Neuronal stem cell (in vitro differentiated cells): ENCODE measurements around the gene MXI1.

Source experiments
- DNase-seq: peaks from one replicate; pipeline ENCODE4 v3.0.0-alpha.2; 2013; ENCODE audit warnings: low spot score
- H2AFZ ChIP-seq: one replicate; pipeline ENCODE4 v1.6.1; 2013; ENCODE audit warnings: mild to moderate bottlenecking, low read length, inconsistent platforms
- H2AK5ac ChIP-seq: 2 replicates; pipeline ENCODE4 v1.6.1; 2013; ENCODE audit warnings: low read depth, mild to moderate bottlenecking, inconsistent platforms, low read length, moderate library complexity, mixed read lengths
- H2BK120ac ChIP-seq: 2 replicates; pipeline ENCODE4 v1.6.1; 2013; ENCODE audit warnings: low read depth, mild to moderate bottlenecking, inconsistent platforms, low read length, moderate library complexity, mixed read lengths
- H2BK12ac ChIP-seq: one replicate; pipeline ENCODE4 v1.6.1; 2013; ENCODE audit warnings: low read length, inconsistent platforms
- H2BK15ac ChIP-seq: 2 replicates; pipeline ENCODE4 v1.6.1; 2013; ENCODE audit warnings: mild to moderate bottlenecking, low read length, inconsistent platforms, mixed read lengths
- H2BK5ac ChIP-seq: one replicate; pipeline ENCODE4 v1.6.1; 2013; ENCODE audit warnings: inconsistent platforms, mild to moderate bottlenecking, low read length, moderate library complexity
- H3K14ac ChIP-seq: one replicate; pipeline ENCODE4 v1.6.1; 2013; ENCODE audit warnings: low read length, inconsistent platforms
- H3K18ac ChIP-seq: 2 replicates; pipeline ENCODE4 v1.6.1; 2013; ENCODE audit warnings: low read length, inconsistent platforms
- H3K23ac ChIP-seq: 2 replicates; pipeline ENCODE4 v1.6.1; 2013; ENCODE audit warnings: low read depth, mild to moderate bottlenecking, mixed read lengths, low read length, inconsistent platforms; ENCODE audit not compliant: poor library complexity
- H3K27ac ChIP-seq: replicated peaks from 3 replicates; pipeline ENCODE4 v1.5.1; 2013; ENCODE audit warnings: low read length, inconsistent platforms
- H3K27me3 ChIP-seq, 3 experiments: 2 replicates each; pipeline ENCODE4 v1.6.1; 2013; ENCODE audit warnings: low read length in 3 of 3, mild to moderate bottlenecking in 2 of 3, inconsistent platforms in 1 of 3, low read depth in 1 of 3, mixed read lengths in 1 of 3, moderate library complexity in 1 of 3; ENCODE audit not compliant: control insufficient read depth in 3 of 3, insufficient read depth in 3 of 3
- H3K36me3 ChIP-seq, 2 donors: replicated peaks in 1 of 2; 2 replicates each; pipeline ENCODE4 v1.6.1; 2013; ENCODE audit warnings: low read length in 2 of 2; ENCODE audit not compliant: control insufficient read depth in 2 of 2, insufficient read depth in 2 of 2
- H3K4ac ChIP-seq: 2 replicates; pipeline ENCODE4 v1.6.1; 2013; ENCODE audit warnings: inconsistent platforms, mild to moderate bottlenecking, low read length, moderate library complexity
- H3K4me1 ChIP-seq, 2 donors: 1 replicate in 1 of 2; 2 replicates in 1 of 2; pipeline ENCODE4 v1.6.1; 2013; ENCODE audit warnings: low read length in 2 of 2, low read depth in 1 of 2; ENCODE audit not compliant: control insufficient read depth in 2 of 2, insufficient read depth in 1 of 2
- H3K4me2 ChIP-seq: one replicate; pipeline ENCODE4 v1.6.1; 2013; ENCODE audit warnings: mild to moderate bottlenecking, low read length, inconsistent platforms; ENCODE audit not compliant: insufficient read depth, poor library complexity, severe bottlenecking
- H3K4me3 ChIP-seq, 2 donors: 2 replicates each; pipeline ENCODE4 v1.5.1; 2013; ENCODE audit warnings: low read length in 2 of 2, mild to moderate bottlenecking in 2 of 2, inconsistent platforms in 1 of 2, moderate library complexity in 1 of 2
- H3K79me1 ChIP-seq: one replicate; pipeline ENCODE4 v1.6.1; 2013; ENCODE audit warnings: low read depth, mild to moderate bottlenecking, inconsistent platforms, low read length, moderate library complexity
- H3K9ac ChIP-seq: one replicate; pipeline ENCODE4 v1.6.1; 2013; ENCODE audit warnings: mild to moderate bottlenecking, low read depth, low read length, inconsistent platforms; ENCODE audit not compliant: poor library complexity
- H3K9me3 ChIP-seq, 2 donors: replicated peaks in 1 of 2; 2 replicates each; pipeline versions ENCODE3 to v1.6.1; 2013; ENCODE audit warnings: low read length in 2 of 2, mild to moderate bottlenecking in 2 of 2, inconsistent platforms in 1 of 2, low read depth in 1 of 2, mixed read lengths in 1 of 2, moderate library complexity in 1 of 2; ENCODE audit not compliant: control insufficient read depth in 2 of 2, insufficient read depth in 1 of 2
- H4K8ac ChIP-seq: one replicate; pipeline ENCODE4 v1.6.1; 2013; ENCODE audit warnings: low read depth, mild to moderate bottlenecking, inconsistent platforms, low read length, moderate library complexity
- H4K91ac ChIP-seq: one replicate; pipeline ENCODE4 v1.6.1; 2013; ENCODE audit warnings: low read length, low read depth, mild to moderate bottlenecking, inconsistent platforms; ENCODE audit not compliant: poor library complexity
- WGBS, 2 donors: extraction: QIAGEN DNeasy Blood & Tissue Kit; methylation state at CpG; one replicate each; pipeline ENCODE4 v1.1.7; 2013; ENCODE audit warnings: missing lambda C conversion rate in 2 of 2, mixed read lengths in 1 of 2; ENCODE audit not compliant: insufficient read length in 2 of 2, insufficient replicate concordance in 1 of 2; ENCODE audit errors: extremely low coverage in 2 of 2; 5-methylcytosine and 5-hydroxymethylcytosine counted together

Gene MXI1

DNA sequence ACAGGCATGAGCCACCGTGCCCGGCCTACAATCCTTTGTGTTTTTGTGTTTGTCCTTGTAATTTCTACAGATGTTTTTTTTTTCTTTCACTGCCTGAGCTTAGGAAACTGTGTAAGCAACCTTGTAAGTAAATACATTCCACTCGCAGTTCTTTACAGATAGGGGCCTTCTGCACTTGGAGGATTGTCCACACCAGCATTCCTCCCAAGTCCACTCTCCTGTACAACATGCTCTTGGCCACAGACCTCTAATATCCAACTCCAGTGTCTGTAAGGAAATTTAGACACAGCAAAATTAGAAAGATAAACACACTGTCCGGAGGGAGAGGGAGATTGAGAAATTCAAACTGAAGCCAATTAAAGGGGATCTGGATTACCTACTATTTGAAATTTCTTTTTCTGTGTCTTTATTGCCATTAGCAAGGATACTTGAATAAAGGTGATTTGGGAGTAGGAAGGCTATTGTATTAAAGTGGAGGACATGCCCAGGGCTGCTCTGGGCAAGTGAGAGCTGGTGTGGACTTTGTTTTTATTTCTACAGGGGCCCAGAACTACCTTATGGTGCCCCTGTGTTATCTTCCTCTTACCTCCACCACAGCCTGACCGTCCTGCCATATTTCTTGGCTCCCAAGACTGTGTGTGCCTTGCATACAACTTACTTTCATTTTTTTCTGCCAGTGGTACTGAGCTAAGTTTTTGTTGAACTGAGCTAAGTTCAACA is 9.7 kb downstream of the MXI1 start:
- Histone ChIP-seq H2AFZ (no peak overlapping the region), H3K9me3 (no peaks in the 10 kb centered on the region), H2BK120ac (no peak overlapping the region), H4K91ac (no peak overlapping the region), H3K27me3 (peaks cover 0 to 1% (median 0%) of the 10 kb centered on the region in 3 experiments), H3K4me2 (no peak overlapping the region), H2BK12ac (no peak overlapping the region), H3K4ac (no peak overlapping the region), H3K14ac (no peak overlapping the region), H3K18ac (no peak overlapping the region), H3K36me3 (no peaks in the 10 kb centered on the region), H3K4me1 (peaks cover 4 to 31% of the 10 kb centered on the region in 2 donors), H3K27ac (no peak overlapping the region), H2BK5ac (no peak overlapping the region), H3K4me3 (no peak overlapping the region), H2BK15ac (no peak overlapping the region), H3K23ac (no peak overlapping the region), H4K8ac (no peak overlapping the region), H3K9ac (no peak overlapping the region), H3K79me1 (no peaks in the 10 kb centered on the region), H2AK5ac (no peak overlapping the region)
- DNase-seq = no peak
- no CpG with 5 or more reads among the region's 5 CpGs for WGBS, 2 donors

DNA sequence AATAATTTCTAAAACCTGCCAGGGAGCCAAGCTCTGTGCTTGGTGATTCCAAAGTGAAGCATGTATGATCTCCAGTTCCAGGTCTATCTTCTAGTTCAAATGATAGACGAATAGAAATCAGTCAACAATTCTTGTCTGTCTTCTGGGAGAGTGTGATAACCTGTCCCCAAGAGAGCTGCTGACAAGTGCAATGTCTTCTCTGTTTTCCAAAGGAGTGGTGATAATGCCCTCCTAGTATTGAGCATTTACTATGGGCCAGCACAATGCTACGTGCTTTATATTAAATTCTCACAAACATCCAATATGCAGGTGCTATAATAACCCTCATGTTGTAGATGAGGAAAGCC is 10.2 kb downstream of the MXI1 start:
- Histone ChIP-seq H3K79me1 (no peaks in the 10 kb centered on the region), H2BK12ac (no peak overlapping the region), H3K4ac (no peak overlapping the region), H2AK5ac (no peak overlapping the region), H2AFZ (no peak overlapping the region), H3K36me3 (no peaks in the 10 kb centered on the region), H2BK5ac (no peak overlapping the region), H2BK15ac (no peak overlapping the region), H3K9ac (no peak overlapping the region), H3K27me3 (no peaks in the 10 kb centered on the region), H4K91ac (no peak overlapping the region), H4K8ac (no peak overlapping the region), H3K18ac (no peak overlapping the region), H3K14ac (no peak overlapping the region), H3K4me1 (peaks cover 4 to 34% of the 10 kb centered on the region in 2 donors), H3K9me3 (no peaks in the 10 kb centered on the region), H3K27ac (no peak overlapping the region), H3K4me3 (no peak overlapping the region), H3K23ac (no peak overlapping the region), H3K4me2 (no peak overlapping the region), H2BK120ac (no peak overlapping the region)
- no peak for DNase-seq
- WGBS, 2 donors = no CpG with 5 or more reads among the region's 2 CpGs

- H3K4me2 ChIP-seq = no peak overlapping the region
- H2BK12ac ChIP-seq = no peak overlapping the region
- no peak overlapping the region for H2BK120ac ChIP-seq
- no peak overlapping the region for H2AK5ac ChIP-seq
- peaks cover 4 to 38% of the 10 kb centered on the region in 2 donors for H3K4me1 ChIP-seq
- no peak overlapping the region for H3K4ac ChIP-seq
- H3K27ac ChIP-seq = no peak overlapping the region
- no peak overlapping the region for H2BK5ac ChIP-seq
- no peak for DNase-seq
- H2AFZ ChIP-seq = no peak overlapping the region
- H3K18ac ChIP-seq = peak overlapping the region; percentile 40
- no peaks in the 10 kb centered on the region for H3K9me3 ChIP-seq
- no peaks in the 10 kb centered on the region for H3K36me3 ChIP-seq
- H3K14ac ChIP-seq = no peak overlapping the region
- no peak overlapping the region for H3K4me3 ChIP-seq
- no CpG with 5 or more reads among the region's 6 CpGs for WGBS, 2 donors
- H3K9ac ChIP-seq = peak overlapping the region; percentile 61
- no peaks in the 10 kb centered on the region for H3K79me1 ChIP-seq
- H2BK15ac ChIP-seq = no peak overlapping the region
- no peak overlapping the region for H3K23ac ChIP-seq
- H4K91ac ChIP-seq = no peak overlapping the region
- no peaks in the 10 kb centered on the region for H3K27me3 ChIP-seq
- no peak overlapping the region for H4K8ac ChIP-seq
Observed at GRCh38 chr10:110218632-110219031, 11.2 kb downstream of the MXI1 start.

- Histone ChIP-seq H3K4me2 (no peak overlapping the region), H2BK15ac (no peak overlapping the region), H3K4me1 (peaks cover 4 to 28% of the 10 kb centered on the region in 2 donors), H3K79me1 (no peaks in the 10 kb centered on the region), H3K4ac (no peak overlapping the region), H3K27ac (no peak overlapping the region), H3K27me3 (no peaks in the 10 kb centered on the region), H3K23ac (no peak overlapping the region), H3K14ac (no peak overlapping the region), H3K4me3 (no peak overlapping the region), H2AK5ac (no peak overlapping the region), H3K36me3 (no peaks in the 10 kb centered on the region), H3K18ac (no peak overlapping the region), H4K8ac (no peak overlapping the region), H3K9me3 (no peaks in the 10 kb centered on the region), H2BK5ac (no peak overlapping the region), H3K9ac (no peak overlapping the region), H2BK120ac (no peak overlapping the region), H2BK12ac (no peak overlapping the region), H4K91ac (no peak overlapping the region), H2AFZ (no peak overlapping the region)
- DNase-seq = no peak
- WGBS, 2 donors = no CpG with 5 or more reads among the region's 7 CpGs
Observed at GRCh38 chr10:110219884-110220283, 12.5 kb downstream of the MXI1 start.
